Activated gamma-delta T cell treated with Interleukin-2 at 50 U/mL for 16 hours (primary cell): ENCODE data around the gene STAT6.

ENCODE experiments used
- DNase-seq: peaks from one replicate; pipeline ENCODE4 v3.0.0-alpha.2; 2020

The STAT6 gene

DNA sequence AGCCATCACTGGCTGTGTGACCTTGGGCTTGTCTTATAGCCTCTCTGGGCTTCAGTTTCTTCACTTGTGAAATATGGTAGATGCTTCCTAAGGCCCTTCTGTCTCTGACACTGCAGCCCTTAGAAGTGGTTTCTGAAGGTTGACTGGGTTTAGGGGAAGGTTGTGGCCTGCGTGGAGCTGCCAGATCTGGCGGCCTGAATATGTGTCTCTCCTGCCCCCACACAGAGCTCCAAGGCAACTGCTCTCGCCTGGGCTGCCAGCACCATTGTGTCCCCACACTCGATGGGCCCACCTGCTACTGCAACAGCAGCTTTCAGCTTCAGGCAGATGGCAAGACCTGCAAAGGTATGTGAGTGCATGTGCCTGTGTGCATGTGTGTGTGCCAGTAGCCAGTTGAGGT, 32.3 kb upstream of the STAT6 start:
- DNase-seq: no peak

DNA sequence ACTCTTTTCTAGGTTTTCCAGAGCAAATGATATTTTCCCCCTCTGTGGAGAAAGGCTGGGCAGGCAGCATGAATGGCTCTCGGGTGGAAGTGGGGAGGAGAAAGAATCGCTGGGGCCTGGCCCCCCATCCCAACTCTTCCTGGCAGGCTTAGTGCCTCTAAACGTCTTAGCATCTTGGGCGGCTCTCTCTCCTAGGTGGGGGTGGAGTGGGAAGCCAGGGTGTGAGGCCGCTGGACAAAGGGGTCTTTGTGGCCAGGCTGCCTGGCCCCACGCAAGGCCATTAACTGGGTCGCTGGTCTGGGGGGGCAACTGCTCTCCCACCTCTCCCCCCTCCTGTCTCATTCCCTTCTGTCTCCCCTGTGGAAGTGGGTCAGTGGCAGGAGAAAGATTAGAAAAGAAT, 31.6 kb upstream of the STAT6 start:
- DNase-seq: no peak

DNA sequence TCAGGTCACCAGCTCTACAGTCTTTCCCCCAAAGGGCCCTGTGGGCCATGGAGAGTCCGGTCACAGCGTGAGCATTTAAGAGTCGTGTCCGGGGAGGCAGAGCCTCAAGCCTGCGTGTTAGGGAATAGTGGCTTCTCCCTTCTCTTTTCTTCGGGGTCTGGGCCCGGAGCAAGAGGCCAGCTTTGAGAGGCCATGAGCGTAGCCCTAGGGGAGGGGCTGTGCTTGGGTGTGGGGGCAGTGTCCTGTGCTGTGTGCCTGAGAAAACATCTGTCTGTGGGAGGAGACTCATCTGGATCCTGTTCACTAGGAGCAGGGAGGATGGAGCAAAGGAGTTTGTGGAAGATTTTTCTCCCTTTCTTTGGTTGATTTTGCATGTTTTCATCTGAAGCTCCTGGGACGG, 31.0 kb upstream of the STAT6 start:
- no peak for DNase-seq

DNA sequence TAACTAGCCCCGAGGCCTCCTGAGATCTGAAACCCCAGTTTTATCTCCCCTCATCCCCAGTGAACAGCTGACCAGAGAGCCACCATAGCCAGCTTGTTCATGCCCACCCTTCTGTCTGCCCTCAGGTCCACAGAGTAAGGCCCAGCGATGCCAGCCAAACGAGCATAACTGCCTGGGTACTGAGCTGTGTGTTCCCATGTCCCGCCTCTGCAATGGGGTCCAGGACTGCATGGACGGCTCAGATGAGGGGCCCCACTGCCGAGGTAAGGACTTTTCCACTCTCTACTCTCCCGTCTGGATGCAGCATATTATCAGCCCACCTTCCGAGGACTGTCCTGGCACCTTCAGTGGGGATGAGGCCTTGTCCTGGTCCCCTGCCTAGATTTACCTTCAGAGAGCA, 30.1 kb upstream of the STAT6 start:
- DNase-seq: no peak

DNA sequence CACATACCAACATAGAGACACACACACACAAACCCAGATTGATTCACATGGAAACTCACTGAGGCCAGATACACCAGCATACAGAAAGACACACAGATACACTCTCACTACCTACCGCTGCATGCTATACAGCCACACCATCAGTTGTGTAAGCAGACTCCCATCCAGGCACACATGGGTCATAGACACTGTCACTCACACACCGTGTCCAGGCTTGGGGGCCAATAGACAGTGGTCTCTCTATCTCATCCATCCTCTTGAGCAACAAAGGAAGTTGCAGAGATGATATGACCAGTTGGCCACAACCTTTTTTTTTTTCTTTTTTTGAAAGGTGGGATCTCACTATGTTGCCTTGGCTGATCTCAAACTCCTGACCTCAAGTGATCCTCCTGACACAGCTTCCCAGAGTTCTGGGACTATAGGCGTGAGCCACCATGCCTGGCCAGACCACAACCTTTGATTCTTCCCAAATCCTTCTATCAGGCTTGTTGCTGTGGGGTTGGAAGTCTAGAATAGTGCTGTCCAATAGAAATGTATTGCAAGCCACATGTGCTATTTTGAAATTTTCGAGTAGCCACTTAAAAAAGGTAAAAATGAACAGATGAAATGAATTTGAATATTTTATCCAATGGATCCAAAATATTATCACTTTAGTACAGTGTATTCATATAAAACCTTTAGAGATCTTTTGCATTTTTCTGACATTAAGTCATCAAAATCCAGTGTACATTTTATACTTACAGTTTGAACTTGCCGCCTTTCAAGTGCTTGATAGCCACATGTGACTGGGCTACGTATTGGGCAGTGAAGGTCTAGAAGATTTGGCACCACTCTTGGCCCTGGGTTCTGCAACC, 28.9 kb upstream of the STAT6 start:
- DNase-seq: no peak

DNA sequence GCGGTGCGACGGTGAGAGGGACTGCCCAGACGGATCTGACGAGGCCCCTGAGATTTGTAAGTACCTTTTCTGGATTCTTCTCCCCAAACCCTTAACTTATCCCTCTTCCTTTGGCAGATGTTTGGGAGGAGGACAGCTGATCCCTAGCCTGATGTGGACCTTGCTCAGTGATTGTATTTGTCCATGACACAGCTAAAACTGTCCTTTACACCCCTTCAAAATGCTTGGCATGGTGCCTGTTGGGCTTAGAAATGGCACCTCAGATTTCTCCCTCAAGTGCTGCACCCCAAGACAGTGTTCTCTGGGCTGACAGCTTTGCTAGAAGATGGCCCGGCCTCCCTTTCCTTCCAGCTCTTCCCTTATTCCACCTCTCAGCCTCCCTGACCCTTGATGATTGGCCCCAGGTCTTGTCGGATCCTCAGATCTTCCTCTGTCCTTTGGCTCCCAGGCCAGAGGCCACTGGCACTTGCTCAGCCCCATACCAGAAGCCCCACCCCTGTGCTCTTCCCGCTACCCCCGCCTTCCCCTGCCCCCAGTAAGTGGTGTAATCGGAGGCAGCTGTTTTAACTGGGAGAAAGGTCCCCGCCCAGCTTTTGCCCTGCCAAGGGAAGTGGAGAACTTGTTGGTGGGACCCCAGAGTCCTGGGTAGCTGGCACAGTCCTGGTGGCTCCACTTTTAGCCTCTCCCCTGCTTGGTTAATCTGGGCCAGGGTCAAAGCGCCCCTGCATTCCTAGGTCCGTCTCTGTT, 27.5 kb upstream of the STAT6 start:
- no peak for DNase-seq

DNA sequence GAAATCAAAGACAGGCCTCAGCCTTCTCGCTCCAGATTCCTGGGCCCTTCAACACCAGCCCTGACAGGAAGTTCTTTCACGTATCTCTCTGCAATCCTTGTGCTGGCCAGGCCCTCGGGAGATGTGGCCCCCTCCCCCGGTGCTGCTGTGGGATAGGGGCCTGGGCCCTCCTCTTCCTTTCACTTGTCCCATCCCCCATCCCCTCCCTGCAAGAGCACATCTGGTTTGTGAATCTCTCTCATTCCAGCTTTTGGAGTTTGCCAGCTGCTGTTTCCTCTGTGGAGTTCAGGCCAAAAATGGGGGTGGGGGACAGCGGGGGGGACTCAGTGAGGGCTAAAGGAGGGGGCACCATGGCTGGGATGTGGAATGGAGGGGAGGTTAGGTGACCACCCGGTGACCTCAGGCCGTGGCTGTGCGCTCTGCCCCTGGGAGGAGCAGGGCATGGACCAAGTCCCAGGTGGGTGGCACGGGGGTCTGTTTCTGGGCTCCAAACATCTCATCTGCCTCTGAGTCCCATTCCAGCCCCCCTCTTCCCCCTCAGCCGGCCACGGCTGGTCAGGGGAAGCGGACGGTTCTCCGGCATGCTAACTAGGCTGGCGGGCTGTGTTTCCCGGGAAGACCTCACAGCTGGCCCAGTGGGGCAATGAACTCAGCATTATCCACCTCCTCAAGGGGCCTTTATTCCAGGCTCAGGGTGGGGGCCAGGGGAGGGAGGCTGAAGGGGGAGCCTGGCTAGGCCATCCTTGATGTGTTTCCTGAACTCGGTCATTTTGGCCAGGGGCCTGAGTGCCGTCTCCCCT, 24.6 kb upstream of the STAT6 start:
- DNase-seq: no peak

DNA sequence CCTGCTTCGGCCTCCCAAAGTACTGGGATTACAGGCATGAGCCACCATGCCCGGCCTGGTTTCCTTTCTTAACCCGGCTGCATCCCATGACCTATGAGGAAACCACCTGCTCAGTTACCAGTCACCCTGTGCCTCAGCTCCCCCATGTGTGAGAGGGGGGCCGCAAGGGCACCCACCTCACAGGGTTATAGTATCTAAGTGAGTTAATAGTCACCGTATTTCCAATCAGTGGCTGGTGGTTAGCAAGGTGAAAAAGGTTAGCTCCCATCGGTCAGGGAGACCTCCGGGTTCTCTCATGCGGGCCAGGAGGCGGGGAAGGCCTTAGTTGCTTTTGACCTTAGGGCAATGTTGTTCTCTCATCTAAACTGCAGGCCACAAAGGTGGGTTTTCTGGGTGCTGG, 23.8 kb upstream of the STAT6 start:
- DNase-seq: no peak

DNA sequence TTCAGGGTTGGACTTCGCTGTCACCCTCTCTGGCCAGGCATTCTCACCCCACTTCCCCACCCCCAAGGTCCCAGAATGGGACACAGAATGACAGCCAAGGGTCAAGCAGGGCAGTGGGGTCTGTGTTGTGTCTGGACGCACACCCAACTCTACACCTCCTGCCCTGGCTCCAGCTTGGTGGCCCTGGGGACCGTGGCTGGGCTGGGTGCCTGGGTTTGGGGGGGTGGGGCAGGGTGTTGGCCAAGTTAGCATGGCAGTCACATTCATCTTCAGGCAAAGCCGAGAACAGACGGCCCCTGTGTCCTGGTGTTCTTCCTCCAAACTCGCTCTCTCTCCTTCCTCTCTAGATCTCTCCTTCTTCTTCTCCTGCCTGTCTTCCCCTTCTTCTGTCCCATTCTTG, 22.8 kb upstream of the STAT6 start:
- DNase-seq: no peak

DNA sequence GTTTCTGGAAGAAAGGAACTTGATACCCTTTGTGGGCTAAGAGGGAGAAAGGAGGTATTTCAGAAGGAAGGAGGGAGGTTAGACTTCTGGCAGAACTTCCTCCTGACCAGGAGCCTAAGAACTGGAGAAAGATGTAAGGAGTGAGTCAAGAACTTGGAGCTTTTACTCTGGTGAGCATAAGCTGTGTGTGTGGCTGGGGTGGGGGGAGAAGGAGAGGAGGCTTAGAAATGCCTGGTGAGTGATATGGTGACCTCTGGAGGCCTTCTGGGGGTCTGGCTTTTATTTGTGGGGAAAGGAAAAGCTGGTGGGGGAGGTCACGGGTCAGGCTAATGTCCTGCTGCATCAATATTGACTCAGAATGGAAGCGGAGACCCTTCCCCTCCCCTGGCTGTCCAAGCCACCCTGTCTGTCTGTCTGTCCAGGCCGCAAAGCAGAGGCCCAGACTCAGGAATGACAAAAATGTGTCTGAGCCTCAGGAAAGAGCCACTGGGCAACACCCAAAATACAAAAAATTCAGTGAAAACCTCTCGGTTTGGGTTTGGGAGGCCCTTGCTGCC, 21.9 kb upstream of the STAT6 start:
- no peak for DNase-seq

DNA sequence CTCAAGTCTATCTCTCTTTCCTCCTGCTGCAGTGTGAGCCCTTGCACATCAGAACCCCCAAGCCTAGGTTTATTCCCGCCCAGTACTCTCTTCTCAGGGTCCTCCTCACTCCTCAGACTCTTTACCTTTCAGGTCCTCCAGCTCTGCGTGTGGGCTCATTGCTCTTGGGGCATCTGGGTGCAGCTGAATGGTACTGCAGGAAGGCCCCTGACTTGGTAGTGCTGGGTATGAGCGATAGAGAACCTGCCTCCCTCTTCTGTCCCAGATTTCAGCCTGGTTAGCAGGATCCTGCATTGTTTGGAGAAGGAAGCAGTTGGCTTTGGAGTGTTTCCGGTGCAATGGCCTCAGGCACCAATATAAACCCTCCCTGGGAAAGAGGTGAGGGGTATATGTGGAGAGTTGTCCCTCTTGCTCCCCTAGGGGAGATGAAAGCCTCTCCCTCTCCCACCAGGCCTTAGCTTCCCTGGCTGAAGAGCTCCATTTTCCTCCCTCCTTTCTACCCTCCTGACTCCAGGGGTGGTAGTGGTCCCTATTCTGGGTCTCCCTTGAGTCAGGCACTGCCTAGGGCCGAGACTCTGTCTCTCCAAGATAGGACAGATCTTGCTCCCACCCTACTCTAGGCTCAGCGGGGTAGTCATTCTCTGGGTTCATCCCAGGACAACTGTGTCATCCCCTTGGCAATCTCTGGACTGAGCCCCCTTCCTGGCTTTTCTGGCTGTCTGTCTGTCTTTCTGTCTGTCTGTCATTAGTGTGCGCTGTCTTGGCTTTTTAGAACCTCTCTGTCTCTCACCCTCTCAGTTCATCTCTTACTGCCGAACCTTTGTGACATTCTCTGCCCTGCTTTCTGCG, 21.0 kb upstream of the STAT6 start:
- no peak for DNase-seq

DNA sequence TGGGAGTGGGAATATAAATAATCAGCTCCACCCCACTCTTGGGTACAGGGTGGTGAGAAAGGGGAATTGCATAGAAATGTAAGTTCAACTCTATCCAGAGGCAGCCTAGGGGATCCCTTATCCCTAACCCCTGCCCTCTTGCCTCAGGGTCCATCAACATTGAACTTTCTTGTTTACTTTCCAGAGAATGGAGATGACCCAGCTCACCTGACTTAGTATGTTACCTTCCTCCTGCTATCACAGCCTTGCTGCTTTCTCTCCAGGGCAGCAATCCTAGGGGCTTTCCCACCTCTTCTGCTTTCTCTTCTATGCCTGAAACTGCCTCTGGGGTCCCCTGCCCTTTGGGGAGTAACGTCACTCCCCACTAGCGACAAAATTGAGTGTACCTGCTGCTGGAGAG, 19.8 kb upstream of the STAT6 start:
- no peak for DNase-seq

DNA sequence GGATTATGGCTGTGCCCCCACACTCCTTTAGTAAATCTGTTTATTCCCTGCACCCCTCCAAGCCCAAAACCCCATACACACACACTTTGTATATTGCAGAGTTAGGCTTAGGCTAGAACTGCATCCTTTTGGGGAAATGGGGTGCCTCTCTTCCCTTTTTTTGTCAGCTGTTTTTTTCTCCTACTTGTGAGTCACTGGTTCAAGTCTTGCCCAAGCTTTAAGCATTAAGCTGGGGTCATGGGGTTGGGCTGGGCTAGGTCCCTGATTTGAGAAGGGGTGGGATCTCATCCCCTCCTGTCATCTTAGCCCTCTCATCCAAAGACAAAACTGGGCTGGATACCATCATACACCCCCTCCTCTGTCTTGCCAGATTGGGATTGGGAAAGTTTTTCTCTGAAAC, 18.7 kb upstream of the STAT6 start:
- no peak for DNase-seq

DNA sequence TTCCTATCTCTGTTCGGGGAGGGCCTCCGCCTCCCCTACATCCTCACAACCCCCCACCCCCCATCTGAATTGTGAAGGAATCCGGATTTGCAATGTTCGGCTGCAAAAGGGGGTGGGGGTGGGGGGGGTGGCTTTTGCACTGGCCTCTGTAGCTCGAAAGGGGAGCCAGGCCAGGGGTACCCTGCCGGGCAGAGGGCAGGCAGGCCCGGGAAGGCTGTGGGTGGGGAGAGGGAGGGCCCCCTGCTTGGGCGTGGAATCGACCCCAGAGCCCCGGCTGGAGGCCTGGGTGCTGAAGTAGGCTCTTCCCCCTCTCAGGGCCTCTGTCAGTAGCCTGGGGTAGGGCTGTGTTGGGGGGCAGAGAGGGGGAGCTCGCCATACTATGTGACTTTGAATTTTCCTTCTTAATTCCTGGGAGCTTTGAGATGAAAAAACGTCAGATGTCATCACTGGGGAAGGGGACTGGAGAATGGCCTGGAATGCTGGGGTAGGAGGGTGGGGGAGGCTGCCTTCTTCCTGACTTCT, 18.2 kb upstream of the STAT6 start:
- DNase-seq: no peak

DNA sequence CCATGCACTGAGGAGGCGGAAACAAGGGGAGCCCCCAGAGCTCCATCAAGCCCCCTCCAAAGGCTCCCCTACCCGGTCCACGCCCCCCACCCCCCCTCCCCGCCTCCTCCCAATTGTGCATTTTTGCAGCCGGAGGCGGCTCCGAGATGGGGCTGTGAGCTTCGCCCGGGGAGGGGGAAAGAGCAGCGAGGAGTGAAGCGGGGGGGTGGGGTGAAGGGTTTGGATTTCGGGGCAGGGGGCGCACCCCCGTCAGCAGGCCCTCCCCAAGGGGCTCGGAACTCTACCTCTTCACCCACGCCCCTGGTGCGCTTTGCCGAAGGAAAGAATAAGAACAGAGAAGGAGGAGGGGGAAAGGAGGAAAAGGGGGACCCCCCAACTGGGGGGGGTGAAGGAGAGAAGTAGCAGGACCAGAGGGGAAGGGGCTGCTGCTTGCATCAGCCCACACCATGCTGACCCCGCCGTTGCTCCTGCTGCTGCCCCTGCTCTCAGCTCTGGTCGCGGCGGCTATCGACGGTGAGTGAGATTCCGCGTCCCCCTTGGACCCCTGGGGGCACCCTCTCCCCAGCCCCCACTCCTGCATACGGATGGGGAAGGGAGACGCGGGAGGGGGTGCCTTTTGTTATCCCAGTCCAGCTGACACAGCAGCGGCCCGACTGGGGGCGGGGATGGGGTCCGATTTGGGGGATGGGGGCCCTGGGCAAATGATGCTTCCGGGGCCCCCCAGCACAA, 17.5 kb upstream of the STAT6 start:
- no peak for DNase-seq

DNA sequence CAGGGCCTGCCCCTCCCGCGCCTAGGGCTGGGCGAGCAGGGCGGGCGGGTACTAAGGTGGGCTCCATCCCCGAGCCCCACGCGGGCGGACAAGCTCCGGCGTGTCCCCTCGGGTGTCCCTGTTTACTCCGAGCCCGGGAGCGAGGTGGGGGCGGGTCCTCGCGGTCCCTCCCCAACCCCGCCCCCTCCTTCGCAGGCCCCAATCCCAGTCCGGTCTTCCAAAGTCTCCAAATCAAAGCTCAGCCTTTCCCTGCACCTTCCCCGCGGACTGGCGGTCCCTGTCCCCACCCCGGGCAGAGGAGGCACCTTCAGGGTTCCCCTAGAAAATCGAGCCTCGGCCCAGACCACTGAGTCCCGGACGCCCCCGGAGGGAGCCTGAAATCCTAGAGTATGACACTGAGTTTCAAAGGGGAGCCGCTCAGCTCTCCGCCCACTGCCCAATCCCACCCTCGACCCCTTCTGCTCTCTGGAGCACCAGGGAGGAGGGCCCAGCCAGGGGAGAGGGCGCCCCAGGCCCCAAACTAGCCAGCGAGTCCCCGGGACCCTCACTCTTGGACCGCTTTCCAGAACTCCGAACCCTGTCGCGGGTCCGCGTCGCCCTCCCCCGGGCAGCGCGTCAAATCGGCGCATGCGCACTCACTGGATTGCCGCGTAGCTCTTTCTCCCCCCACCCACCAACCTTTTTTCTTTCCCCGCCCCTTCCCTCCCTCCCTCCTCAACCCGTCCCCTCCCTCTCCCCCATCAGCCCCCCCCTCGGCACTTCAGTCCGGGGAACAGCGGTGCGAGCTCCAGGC, 16.8 kb upstream of the STAT6 start, which contains the start of gene LRP1:
Gene LRP1 (plus strand): TSS at position 758 of the 793 bp plus-strand sequence. CDS start 482 bp downstream, outside the sequence.
- DNase-seq: peak; percentile 70

DNA sequence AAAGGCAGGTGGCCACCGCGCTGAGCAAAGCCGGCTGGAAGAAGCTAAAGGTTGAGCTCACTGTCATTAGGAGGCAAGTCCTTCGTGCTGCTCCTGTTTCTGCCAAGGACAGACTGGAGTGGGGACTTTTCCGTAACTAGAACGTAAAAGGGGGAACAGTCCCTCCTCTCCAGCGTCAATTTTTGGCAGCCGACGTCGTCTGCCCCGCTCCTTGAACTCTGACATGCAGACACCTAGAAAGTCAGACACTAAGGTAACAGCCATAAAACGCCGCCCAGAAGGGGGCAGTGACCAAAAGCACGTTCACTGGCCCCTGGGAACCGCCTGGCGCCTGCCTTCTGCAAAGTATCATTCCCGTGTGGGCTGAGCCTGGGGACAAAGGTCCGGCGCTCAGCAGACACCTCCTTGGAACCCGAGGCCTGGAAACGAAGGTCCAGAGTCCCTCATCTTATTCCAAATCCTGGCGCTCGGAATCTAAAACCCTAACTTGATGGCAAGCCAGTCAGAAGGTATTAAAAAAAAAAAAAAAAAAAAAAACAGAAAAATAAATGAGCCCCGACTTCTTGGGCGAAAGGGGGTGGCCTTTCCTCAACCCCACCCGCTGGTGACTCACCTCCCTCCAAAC, 16.1 kb upstream of the STAT6 start:
- peak; percentile 69 for DNase-seq

DNA sequence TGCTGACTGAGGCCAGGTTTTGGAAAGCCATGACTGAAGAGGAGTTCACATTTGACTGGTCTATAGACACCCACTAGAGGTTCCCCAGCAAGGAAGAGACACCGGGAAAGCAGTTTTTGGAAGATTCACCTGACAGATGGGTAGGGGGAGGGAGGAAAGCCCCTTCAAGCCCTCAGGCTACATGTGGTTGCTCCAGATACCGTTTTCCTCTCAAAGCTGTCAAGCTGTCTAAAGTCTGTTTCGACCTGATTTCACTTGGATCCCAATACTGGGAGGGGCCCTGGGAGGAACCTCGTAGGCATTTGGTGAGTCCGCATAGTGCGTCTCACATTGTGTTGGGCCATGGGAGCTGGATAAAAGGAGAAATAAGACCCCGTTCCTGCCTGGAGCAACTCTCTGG, 15.4 kb upstream of the STAT6 start:
- DNase-seq: no peak

DNA sequence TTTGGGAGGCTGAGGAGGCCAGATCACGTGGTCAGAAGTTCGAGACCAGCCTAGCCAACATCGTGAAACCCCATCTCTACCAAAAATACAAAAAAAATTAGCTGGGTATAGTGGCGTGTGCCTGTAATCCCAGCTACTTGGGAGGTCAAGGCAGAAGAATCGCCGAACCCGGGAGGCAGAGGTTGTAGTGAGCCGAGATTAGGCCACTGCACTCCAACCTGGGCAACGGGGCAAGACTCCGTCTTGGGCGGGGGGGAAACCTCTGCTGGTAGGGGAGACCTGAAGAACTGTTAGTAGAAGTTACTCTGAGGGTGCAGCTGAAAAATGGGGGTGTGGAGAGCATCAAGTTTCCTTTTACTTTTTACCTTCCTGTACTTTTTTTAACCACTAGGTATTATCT, 14.9 kb upstream of the STAT6 start:
- no peak for DNase-seq
